K562 (cell line): ENCODE results near the gene B4GALT5. TPM values are rescaled to one million over a fixed set of nuclear protein-coding genes. Genes with fewer than 3 reads are reported as not detected.

Experiments
- ATAC-seq: fragments of 200-7000 bp; cut with Tn5 transposase; 3 replicates; pipeline ENCODE4 v1.9.1; 2020; ENCODE audit warnings: moderate library complexity
- BruUV-seq: library from RNA; stranded (reverse); fragments of 400-500 nt; replicated peaks from 2 replicates; lab custom pipeline; 2021; lab: Mats Ljungman, UMichigan
- CTCF ChIA-PET: fragments of 300-600 bp; formaldehyde crosslinking; extraction: SDS; loops from one replicate; lab custom pipeline; 2021; ENCODE audit warnings: low intra/inter-chr PET ratio; lab: Yijun Ruan, JAX
- POLR2A ChIA-PET: fragments of 300-600, 350-650 bp; sonication (Branson Sonifier 250); formaldehyde crosslinking; extraction: SDS; loops from one replicate; lab custom pipeline; 2021; ENCODE audit warnings: antibody characterized with exemption, inconsistent platforms; lab: Yijun Ruan, JAX
- DNase-seq, 4 experiments: peaks; one replicate each; pipeline versions ENCODE4 v3.0.0 to v3.0.0-alpha.2; 2011 to 2018; ENCODE audit warnings: low spot score in 3 of 4, mixed read lengths in 3 of 4; ENCODE audit errors: extremely low read depth in 1 of 4
- FAIRE-seq: peaks from 2 replicates; lab custom pipeline; 2011; peaks lifted over from hg19 to GRCh38; lab: Jason Lieb, UNC
- H2AFZ ChIP-seq: 2 replicates; pipeline ENCODE4 v1.6.0; 2011; ENCODE audit warnings: low read depth, low read length, control low read depth, inconsistent platforms
- H3K27ac ChIP-seq: fragments of 200-600 bp; 3 replicates; pipeline ENCODE4 v1.8.0; 2011; ENCODE audit warnings: low read depth, mild to moderate bottlenecking, control low read depth, inconsistent platforms, low read length, moderate library complexity, mixed read lengths; ENCODE audit errors: extremely low read depth
- H3K27me3 ChIP-seq, 2 experiments: fragments of 300-600 bp in 1 of 2; 2 replicates in 1 of 2; 3 replicates in 1 of 2; pipeline versions ENCODE4 v1.6.0 to v1.8.0; 2011; ENCODE audit warnings: inconsistent platforms in 2 of 2, low read length in 2 of 2, mild to moderate bottlenecking in 1 of 2, mixed read lengths in 1 of 2, moderate library complexity in 1 of 2; ENCODE audit not compliant: control insufficient read depth in 2 of 2, insufficient read depth in 2 of 2
- H3K36me3 ChIP-seq: fragments of 300-600 bp; 3 replicates; pipeline ENCODE4 v1.8.0; 2011; ENCODE audit warnings: mild to moderate bottlenecking, low read length, inconsistent platforms; ENCODE audit not compliant: control insufficient read depth, insufficient read depth
- H3K4me1 ChIP-seq, 2 experiments: fragments of 200-600 bp in 1 of 2; replicated peaks in 1 of 2; 2 replicates in 1 of 2; 3 replicates in 1 of 2; pipeline versions ENCODE4 v1.5.1 to v1.8.0; 2011; ENCODE audit warnings: inconsistent platforms in 2 of 2, low read length in 2 of 2, mild to moderate bottlenecking in 1 of 2, mixed read lengths in 1 of 2, moderate library complexity in 1 of 2; ENCODE audit not compliant: control insufficient read depth in 2 of 2, insufficient read depth in 2 of 2
- H3K4me2 ChIP-seq: 2 replicates; pipeline ENCODE4 v1.6.1; 2011; ENCODE audit warnings: low read length, control low read depth, inconsistent platforms, mixed read lengths; ENCODE audit not compliant: insufficient read depth
- H3K4me3 ChIP-seq: fragments of 200-600 bp; sonication (generic), shearing (Covaris generic); 2 replicates; pipeline ENCODE4 v1.5.1; 2016; ENCODE audit warnings: control low read depth, inconsistent platforms
- H3K79me2 ChIP-seq: fragments of 200-600 bp; 3 replicates; pipeline ENCODE4 v1.8.0; 2011; ENCODE audit warnings: low read length, inconsistent platforms; ENCODE audit not compliant: control insufficient read depth, insufficient read depth
- H3K9ac ChIP-seq, 2 experiments: 2 replicates each; pipeline versions ENCODE4 v1.6.0 to v1.6.1; 2011; ENCODE audit warnings: low read depth in 2 of 2, low read length in 2 of 2, control low read depth in 1 of 2, inconsistent platforms in 1 of 2, mild to moderate bottlenecking in 1 of 2, mixed read lengths in 1 of 2; ENCODE audit not compliant: insufficient read depth in 1 of 2
- H3K9me1 ChIP-seq: one replicate; pipeline ENCODE4 v1.6.0; 2011; ENCODE audit warnings: inconsistent platforms, mild to moderate bottlenecking, low read length, moderate library complexity; ENCODE audit not compliant: control insufficient read depth, insufficient read depth
- H3K9me3 ChIP-seq: replicated peaks from 2 replicates; pipeline ENCODE4 v1.5.1; 2011; ENCODE audit warnings: low read depth, low read length, inconsistent platforms; ENCODE audit not compliant: control insufficient read depth, insufficient read depth
- H4K20me1 ChIP-seq: replicated peaks from 2 replicates; pipeline ENCODE4 v1.6.1; 2011; ENCODE audit warnings: low read length, inconsistent platforms, mixed read lengths; ENCODE audit not compliant: control insufficient read depth, insufficient read depth
- CREB1 ChIP-seq, 2 experiments: sonication (generic) in 1 of 2; formaldehyde crosslinking in 1 of 2; IDR thresholded peaks; 2 replicates each; pipeline versions ENCODE4 v1.6.1 to v1.8.0; 2012 to 2022; ENCODE audit warnings: inconsistent platforms in 1 of 2, mild to moderate bottlenecking in 1 of 2, missing genetic modification reagents in 1 of 2, moderate library complexity in 1 of 2
- NR1H2 ChIP-seq: sonication (generic); formaldehyde crosslinking; IDR thresholded peaks from 2 replicates; pipeline ENCODE4 v1.4.0; 2020; ENCODE audit warnings: mild to moderate bottlenecking, missing genetic modification reagents
- SPI1 ChIP-seq: IDR thresholded peaks from 2 replicates; pipeline ENCODE4 v1.6.1; 2011; ENCODE audit warnings: low read depth, low read length, control low read depth, borderline replicate concordance
- ZBTB49 ChIP-seq: sonication (generic); formaldehyde crosslinking; IDR thresholded peaks from 2 replicates; pipeline ENCODE4 v1.8.0; 2022; ENCODE audit warnings: missing genetic modification reagents, mild to moderate bottlenecking, borderline replicate concordance
- ZC3H4 ChIP-seq: sonication (generic); formaldehyde crosslinking; IDR thresholded peaks from 2 replicates; pipeline ENCODE4 v1.9.0; 2021; ENCODE audit warnings: missing genetic modification reagents, borderline replicate concordance
- WGBS: fragments of 100-300 bp; shearing (Covaris generic); methylation state at CpG from one replicate; pipeline ENCODE4 v1.1.6; 2016; ENCODE audit warnings: low coverage, mixed read lengths; ENCODE audit not compliant: insufficient coverage; ENCODE audit errors: missing lambda C conversion rate; 5-methylcytosine and 5-hydroxymethylcytosine counted together
- in situ Hi-C: fragments of 300-500 bp; cut with MboI; formaldehyde crosslinking; loops from 4 replicates; pipeline ENCODE4 v1.15.0; 2018; ENCODE audit warnings: inconsistent platforms, mixed read lengths
- intact Hi-C: fragments of 100-400 bp; cut with micrococcal nuclease; formaldehyde crosslinking; loops from 2 replicates; pipeline ENCODE4 v1.14.2; 2022
- polyA plus RNA-seq, 8 experiments: library from polyadenylated mRNA; depleted of rRNA in 4 of 8; stranded (reverse) in 5 of 8; unstranded in 3 of 8; fragments of >200 nt; fragmentation: Nextera tagmentation in 2 of 8; fragmentation: Illumina TruSeq in 1 of 8; extraction: Ambion mirVana in 2 of 8; extraction: Trizol in 1 of 8; gene quantifications; 2 replicates each; pipeline versions ENCODE4 v1.2.1 to v1.2.3, GENCODE V29; 2011 to 2014; ENCODE audit warnings: inconsistent platforms in 1 of 8, missing spikeins in 1 of 8
- total RNA-seq, 7 experiments: library from RNA; depleted of rRNA in 6 of 7; stranded (reverse); fragments of >200 nt in 6 of 7; fragmentation: Illumina TruSeq in 2 of 7; extraction: Trizol in 2 of 7; gene quantifications; 2 replicates each; pipeline versions ENCODE4 v1.2.1 to v1.2.3, GENCODE V29; 2011 to 2021; ENCODE audit warnings: low replicate concordance in 1 of 7
- TF ChIP-seq, protein P1 (sequence below): fragments of 250-450 bp; sonication (Bioruptor Pico); IDR thresholded peaks from 2 replicates; pipeline ENCODE4 v1.4.0; 2020; ENCODE audit warnings: mild to moderate bottlenecking, moderate library complexity, borderline replicate concordance
- TF ChIP-seq, protein P2 (sequence below): fragments of 450-650 bp; IDR thresholded peaks from 2 replicates; pipeline ENCODE4 v1.6.1; 2016; ENCODE audit warnings: antibody characterized with exemption

Gene B4GALT5
- total and polyA plus RNA-seq, 9 of the 15 experiments (the other 6 are each of a cell fraction or from before 2014, with no cell fraction given), result 8.5 to 32.6 (median 23.4) TPM

DNA sequence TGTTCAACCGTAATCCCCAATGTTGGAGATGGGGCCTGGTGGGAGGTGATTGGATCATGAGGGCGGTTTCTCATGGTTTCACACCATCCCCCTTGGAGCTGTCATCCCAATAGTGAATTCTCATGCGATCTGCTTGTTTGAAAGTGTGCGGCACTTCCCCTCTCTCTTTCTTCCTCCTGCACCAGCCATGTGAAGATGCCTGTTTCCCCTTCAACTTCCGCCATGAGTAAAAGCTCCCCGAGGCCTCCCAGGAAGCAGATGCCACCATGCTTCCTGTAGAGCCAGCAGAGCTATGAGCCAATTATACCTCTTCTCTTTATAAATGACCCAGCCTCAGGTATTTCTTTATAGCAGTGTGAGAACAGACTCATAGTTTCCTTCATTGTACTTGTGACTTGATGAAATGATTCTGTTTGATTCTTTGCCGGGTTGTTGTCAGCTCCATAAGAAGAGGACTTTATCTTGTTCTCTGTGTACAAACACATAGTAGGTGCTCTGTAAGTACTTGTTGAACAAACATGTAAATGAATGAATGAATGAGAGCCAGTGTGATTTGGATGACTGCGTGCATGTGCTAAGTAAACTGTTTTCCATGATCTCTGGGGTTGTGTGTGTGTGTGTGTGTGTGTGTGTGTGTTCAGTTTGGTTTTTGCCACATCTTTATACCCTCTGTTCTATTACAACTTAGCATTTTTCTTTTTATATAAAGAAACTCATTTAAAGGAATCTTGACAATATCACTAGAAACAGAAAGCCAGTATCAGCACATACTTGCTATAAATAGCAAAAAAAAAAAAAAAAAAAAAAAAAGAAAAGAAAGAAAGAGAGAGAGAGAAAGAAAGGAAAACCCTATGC lies 123.3 kb downstream of the B4GALT5 start:
- H3K9me3 ChIP-seq, result no peaks in the 10 kb centered on the region
- no peak overlapping the region for H3K9ac ChIP-seq
- no peak for DNase-seq
- BruUV-seq, result no TSS peak
- H3K4me2 ChIP-seq, result no peak overlapping the region
- H3K4me3 ChIP-seq, result no peak overlapping the region
- ChIA-PET POLR2A (interaction anchor here (0.6 to 0.8 kb wide), 3 partner anchors 90 to 1416 kb away, joined by 3 read pairs; no protein-coding TSS in a partner anchor), CTCF (no interaction called here)
- H2AFZ ChIP-seq, result no peak overlapping the region
- WGBS, result 15% methylated on average over 8 of the region's 8 CpGs
- peaks cover 7% of the 10 kb centered on the region; the same call in 1 of the 2 replicates for H4K20me1 ChIP-seq
- no peak overlapping the region for H3K27ac ChIP-seq
- no peaks in the 10 kb centered on the region for H3K36me3 ChIP-seq
- peaks cover 42 to 63% of the 10 kb centered on the region in 2 experiments for H3K27me3 ChIP-seq
- in situ Hi-C loops (no loop called here), intact Hi-C loops (no loop called here)
- H3K9me1 ChIP-seq, result no peaks in the 10 kb centered on the region
- no peak for ATAC-seq
- FAIRE-seq, result peak; percentile 56
- no peaks in the 10 kb centered on the region for H3K79me2 ChIP-seq
- no peaks in the 10 kb centered on the region for H3K4me1 ChIP-seq
- TF ChIP-seq, protein P1, sequence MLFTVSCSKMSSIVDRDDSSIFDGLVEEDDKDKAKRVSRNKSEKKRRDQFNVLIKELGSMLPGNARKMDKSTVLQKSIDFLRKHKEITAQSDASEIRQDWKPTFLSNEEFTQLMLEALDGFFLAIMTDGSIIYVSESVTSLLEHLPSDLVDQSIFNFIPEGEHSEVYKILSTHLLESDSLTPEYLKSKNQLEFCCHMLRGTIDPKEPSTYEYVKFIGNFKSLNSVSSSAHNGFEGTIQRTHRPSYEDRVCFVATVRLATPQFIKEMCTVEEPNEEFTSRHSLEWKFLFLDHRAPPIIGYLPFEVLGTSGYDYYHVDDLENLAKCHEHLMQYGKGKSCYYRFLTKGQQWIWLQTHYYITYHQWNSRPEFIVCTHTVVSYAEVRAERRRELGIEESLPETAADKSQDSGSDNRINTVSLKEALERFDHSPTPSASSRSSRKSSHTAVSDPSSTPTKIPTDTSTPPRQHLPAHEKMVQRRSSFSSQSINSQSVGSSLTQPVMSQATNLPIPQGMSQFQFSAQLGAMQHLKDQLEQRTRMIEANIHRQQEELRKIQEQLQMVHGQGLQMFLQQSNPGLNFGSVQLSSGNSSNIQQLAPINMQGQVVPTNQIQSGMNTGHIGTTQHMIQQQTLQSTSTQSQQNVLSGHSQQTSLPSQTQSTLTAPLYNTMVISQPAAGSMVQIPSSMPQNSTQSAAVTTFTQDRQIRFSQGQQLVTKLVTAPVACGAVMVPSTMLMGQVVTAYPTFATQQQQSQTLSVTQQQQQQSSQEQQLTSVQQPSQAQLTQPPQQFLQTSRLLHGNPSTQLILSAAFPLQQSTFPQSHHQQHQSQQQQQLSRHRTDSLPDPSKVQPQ (CRISPR knock-in tag), result no peak
- peak; percentile 20; the same call in 1 of the 2 replicates for TF ChIP-seq SPI1
- TF ChIP-seq ZC3H4, result no peak
- no peak for TF ChIP-seq CREB1 (IDR thresholded peaks at IDR 0.05)
- no peak for TF ChIP-seq CREB1 (CRISPR knock-in tag; IDR thresholded peaks at IDR 0.05)
- TF ChIP-seq ZBTB49, result no peak
- no peak for TF ChIP-seq NR1H2 (CRISPR knock-in tag)
- TF ChIP-seq, protein P2, sequence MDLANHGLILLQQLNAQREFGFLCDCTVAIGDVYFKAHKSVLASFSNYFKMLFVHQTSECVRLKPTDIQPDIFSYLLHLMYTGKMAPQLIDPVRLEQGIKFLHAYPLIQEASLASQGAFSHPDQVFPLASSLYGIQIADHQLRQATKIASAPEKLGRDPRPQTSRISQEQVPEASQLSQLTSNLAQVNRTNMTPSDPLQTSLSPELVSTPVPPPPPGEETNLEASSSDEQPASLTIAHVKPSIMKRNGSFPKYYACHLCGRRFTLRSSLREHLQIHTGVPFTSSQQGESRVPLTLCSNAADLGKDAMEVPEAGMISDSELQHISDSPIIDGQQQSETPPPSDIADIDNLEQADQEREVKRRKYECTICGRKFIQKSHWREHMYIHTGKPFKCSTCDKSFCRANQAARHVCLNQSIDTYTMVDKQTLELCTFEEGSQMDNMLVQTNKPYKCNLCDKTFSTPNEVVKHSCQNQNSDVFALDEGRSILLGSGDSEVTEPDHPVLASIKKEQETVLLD, result no peak
